OCI-LY1 (cell line): ENCODE results near the gene ZC3H18.

ENCODE experiments used
- CTCF ChIP-seq: fragments of 200-600 bp; sonication (generic), shearing (Covaris generic); IDR thresholded peaks from 2 replicates; pipeline ENCODE4 v1.5.1; 2017; ENCODE audit warnings: mild to moderate bottlenecking, antibody characterized with exemption, low read length, moderate library complexity, mixed read lengths
- EZH2 ChIP-seq: fragments of 200-600 bp; sonication (generic), shearing (Covaris generic); IDR thresholded peaks from 2 replicates; pipeline ENCODE4 v1.8.0; 2017; ENCODE audit warnings: borderline replicate concordance, mixed run types, mild to moderate bottlenecking, antibody characterized with exemption, low read length, moderate library complexity, mixed read lengths

DNA sequence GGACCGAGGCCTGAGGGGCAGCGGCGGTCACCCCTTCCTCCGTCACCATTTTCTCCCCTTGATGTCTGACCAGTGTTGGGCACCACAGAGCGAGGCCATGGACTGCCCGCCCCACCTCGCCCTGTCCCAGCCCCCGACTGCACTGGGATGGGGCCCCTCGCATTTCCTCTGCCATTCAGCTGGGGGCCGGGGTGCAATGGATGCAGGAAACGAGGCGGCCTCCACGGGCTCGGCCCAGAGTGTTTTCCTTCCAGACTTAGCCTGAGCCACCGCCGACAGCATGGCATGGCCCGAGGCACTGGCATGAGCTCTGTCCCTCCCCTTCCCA, 44.6 kb upstream of the ZC3H18 start:
- TF ChIP-seq CTCF = no peak
- TF ChIP-seq EZH2 = no peak
